Smooth muscle cell of the brain vasculature (primary cell): ENCODE results near the gene ABHD16A.

ENCODE experiments used
- DNase-seq: peaks from one replicate; pipeline ENCODE4 v3.0.0-alpha.2; 2012; ENCODE audit warnings: low read depth, low spot score

The ABHD16A gene

GRCh38 chr6:31642798-31643570 is 60.1 kb downstream of the ABHD16A start:
- DNase-seq = no peak

GRCh38 chr6:31641370-31641769 is 61.8 kb downstream of the ABHD16A start:
- no peak for DNase-seq

- DNase-seq = no peak
These were observed 62.5 kb downstream of the ABHD16A start for GRCh38 chr6:31640612-31641011.

- no peak for DNase-seq
These were observed 63.7 kb downstream of the ABHD16A start for GRCh38 chr6:31639449-31639861.

- no peak for DNase-seq
These were observed 64.1 kb downstream of the ABHD16A start for GRCh38 chr6:31639043-31639442.
